SH-SY5Y (cell line): ENCODE results near the gene COX7A2L.

Experiments used
- GATA2 ChIP-seq: IDR thresholded peaks from 2 replicates; pipeline ENCODE4 v1.6.1; 2011; ENCODE audit warnings: mild to moderate bottlenecking, low read depth, low read length
- GATA3 ChIP-seq: IDR thresholded peaks from 2 replicates; pipeline ENCODE4 v1.6.1; 2011; ENCODE audit warnings: low read depth, mild to moderate bottlenecking, low read length, moderate library complexity

Gene COX7A2L, protein sequence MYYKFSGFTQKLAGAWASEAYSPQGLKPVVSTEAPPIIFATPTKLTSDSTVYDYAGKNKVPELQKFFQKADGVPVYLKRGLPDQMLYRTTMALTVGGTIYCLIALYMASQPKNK

GRCh38 chr2:42360890-42361727 lies at the start of gene COX7A2L:
Gene COX7A2L (minus strand): TSS chr2:42361217. CDS start chr2:42361161, 56 bp downstream.
- TF ChIP-seq GATA3 (no peak), GATA2 (no peak)

GRCh38 chr2:42408009-42408408 lies 47.0 kb upstream of the COX7A2L start:
- TF ChIP-seq GATA3: no peak
- no peak for TF ChIP-seq GATA2

GRCh38 chr2:42407476-42407875 lies 46.5 kb upstream of the COX7A2L start:
- TF ChIP-seq GATA3 (no peak), GATA2 (no peak)

DNA sequence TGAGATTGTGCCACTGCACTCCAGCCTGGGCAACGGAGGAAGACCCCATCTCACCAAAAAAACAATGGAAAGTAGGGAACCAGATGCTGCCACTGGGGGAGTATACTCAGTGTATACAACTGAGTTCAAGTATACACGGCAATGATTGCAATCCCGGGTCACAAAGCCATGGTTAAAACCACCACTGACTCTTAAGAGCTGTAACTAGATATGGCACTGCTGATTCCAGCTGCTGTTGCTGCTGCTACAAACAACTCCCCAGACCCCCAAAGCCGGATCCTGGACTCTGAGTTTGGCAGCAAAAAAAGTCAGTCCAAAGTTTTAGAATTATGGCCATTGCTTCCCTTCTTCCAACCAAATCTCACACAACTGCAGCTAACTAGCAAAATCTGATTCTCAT lies 43.7 kb upstream of the COX7A2L start:
- no peak for TF ChIP-seq GATA2
- no peak for TF ChIP-seq GATA3

DNA sequence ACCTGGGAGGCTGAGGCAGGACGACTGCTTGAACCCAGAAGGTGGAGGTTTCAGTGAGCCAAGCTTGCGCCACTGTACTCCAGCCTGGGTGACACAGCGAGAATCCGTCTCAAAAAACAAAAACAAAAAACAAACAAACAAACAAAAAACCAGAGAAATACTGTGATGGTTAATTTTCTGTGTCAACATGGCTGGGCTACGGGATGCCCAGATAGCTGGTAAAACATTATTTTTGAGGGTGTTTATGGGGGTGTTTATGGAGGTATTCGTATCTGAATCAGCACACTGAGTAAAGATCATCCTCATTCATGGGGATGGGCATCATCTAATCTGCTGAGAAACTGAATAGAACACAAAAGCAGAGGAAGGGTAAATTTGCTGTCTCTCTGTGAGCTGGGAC lies 40.8 kb upstream of the COX7A2L start:
- no peak for TF ChIP-seq GATA2
- TF ChIP-seq GATA3: no peak

DNA sequence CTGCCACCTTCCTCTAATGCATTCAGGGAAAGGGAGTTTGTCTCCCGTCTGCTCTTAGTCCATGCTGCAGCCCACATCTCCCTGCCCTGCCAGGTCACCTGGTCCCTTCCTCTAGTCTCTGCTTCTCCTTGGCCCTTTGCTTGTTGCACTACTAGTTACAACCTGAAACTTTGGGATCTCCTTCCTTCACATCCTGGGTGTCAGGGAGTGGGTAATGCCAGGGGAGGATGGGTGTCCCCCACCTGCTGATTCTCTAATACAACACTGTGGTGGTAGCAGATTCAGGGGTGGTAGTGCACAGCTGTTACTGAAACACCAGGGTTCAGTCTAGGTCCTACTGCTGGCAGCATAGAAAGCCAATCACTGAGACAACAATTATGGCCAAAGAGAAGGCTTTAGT lies 31.2 kb upstream of the COX7A2L start:
- TF ChIP-seq GATA3 (no peak), GATA2 (no peak)

GRCh38 chr2:42390401-42390969 lies 29.5 kb upstream of the COX7A2L start:
- TF ChIP-seq GATA3 (no peak), GATA2 (no peak)

DNA sequence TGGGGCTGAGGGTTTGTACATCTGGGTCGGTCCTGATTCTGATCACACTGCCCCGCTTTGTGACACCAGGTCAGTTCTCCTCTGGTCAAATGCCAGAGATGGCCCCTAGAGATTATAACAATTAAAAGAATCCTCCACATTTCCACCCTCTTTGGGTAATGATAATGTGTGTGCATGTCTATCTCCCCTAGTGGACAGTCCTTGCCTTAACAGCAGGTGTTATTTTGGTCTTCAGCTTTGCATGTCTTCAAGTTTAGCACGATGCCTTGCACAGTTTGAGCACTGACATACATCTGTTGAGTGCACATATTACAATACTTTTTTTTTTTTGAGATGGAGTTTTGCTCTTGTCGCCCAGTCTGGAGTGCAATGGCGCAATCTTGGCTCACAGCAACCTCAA lies 25.7 kb upstream of the COX7A2L start:
- TF ChIP-seq GATA3: no peak
- no peak; the same call in 1 of the 2 replicates for TF ChIP-seq GATA2

DNA sequence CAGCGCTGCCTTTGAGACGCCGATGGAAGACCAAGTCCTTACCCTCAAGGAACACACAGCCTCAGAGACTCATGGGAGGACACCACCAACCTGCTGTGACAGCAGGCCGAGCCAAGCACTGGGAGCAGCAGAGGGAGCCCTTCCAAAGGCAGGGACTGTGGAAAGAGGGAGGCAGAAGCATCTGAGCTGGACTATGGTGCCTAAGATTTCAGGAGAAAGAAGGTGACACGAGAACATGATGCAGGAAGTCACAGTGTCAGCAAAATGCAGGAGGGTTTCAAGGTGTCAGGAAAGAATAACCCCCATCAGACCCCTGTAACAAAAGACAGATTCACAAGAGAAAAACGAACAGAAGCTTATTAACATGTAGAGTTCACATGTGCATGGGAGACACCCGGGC lies 24.2 kb upstream of the COX7A2L start:
- TF ChIP-seq GATA2 (no peak), GATA3 (no peak)

DNA sequence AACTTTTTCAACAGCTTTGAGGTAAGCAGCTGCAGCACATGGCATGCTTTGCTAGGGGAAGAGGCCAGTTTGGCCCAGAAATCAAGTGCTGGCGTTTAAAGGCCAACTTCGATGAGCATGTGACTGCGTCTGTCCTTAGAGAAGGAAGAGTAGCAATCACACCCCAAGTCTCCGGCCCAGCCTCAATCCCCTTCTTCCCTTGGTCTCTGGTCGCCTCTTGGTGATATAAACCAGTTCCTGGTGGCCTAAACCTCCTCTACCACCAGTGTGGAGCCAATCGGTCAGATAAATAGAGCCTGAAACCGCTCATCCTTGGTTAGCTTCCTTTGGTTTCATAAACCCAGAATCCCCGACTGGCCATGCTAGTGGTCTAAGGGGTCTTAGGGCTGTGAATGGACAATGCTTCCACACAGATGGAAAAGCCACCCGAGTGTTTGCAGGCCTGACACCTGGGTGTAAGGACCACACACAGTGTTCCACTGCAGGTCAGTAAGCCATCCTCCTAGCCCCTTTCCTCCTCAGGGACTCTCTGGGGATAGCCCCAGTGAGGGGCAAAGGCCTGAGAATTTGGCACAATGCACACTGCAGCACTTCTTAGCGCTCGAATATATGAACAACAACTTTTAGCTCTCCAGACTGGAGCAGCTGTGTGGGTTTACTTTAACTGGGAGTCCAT lies 23.0 kb upstream of the COX7A2L start:
- TF ChIP-seq GATA2: no peak
- no peak for TF ChIP-seq GATA3

- TF ChIP-seq GATA2 (no peak), GATA3 (no peak)
These were observed 21.1 kb upstream of the COX7A2L start for GRCh38 chr2:42382144-42382543.

DNA sequence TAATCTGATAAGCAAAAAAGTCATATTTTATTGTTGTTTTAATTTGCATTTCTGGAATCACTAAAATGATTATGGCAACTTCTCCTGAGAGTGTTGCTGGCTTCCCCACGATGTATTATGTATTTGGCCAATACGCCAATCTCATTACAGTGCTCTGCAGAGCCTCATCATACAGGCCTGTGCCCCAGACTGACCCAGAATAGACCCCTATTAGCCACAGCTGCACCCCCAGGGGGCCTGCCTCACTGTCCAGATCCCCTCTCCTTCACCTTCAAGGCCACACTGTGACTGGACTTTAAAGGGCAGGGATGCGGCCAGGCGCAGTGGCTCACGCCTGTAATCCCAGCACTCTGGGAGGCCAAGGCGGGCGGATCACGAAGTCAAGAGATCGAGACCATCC lies 17.4 kb upstream of the COX7A2L start:
- TF ChIP-seq GATA3 (no peak), GATA2 (no peak)

- TF ChIP-seq GATA3: no peak
- no peak for TF ChIP-seq GATA2
These were observed 15.7 kb upstream of the COX7A2L start for GRCh38 chr2:42376758-42377157.

DNA sequence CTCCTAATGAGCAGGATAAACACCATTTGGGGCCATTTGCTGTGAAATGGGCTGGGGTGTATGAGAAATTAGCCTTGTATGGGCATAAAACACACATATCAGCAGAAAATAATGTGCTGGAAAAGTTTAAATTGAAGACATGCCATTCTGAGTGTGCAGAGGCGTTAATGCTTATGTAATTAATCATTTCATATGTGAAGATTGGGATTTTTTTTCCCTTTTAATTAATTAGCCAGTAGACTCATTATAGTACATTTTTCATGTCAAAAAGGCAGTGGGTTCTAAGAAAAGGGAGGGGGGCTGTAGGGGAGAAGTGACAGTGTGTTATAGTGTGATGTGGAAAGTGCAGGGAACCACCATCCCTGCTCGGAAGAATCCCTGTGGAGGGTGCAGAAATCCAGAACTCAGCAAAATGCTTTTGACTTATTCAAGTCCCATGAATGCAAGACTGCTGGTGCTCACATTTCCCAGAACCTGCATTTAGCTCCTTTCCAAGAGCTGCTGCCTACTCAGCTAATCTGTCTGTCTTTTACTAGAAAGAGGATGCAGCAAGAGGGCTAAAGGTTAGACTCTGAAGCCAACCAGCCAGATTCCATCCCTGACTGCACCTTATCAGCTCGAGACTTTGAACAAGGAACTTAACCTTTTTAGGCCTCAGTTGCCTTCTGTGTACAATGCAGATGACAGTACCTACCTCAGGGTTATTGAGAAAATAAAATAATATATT lies 11.6 kb upstream of the COX7A2L start:
- TF ChIP-seq GATA3: no peak
- no peak for TF ChIP-seq GATA2
